K562 (cell line): ENCODE measurements around the gene RPL27. TPM values are rescaled to one million over a fixed set of nuclear protein-coding genes. Genes with fewer than 3 reads are reported as not detected.

ENCODE experiments used
- DPF2 ChIP-seq: fragments of 450-650 bp; IDR thresholded peaks from 2 replicates; pipeline ENCODE4 v1.6.1; 2016
- E4F1 ChIP-seq: fragments of 250-450 bp; sonication (Bioruptor Pico); IDR thresholded peaks from 2 replicates; pipeline ENCODE4 v1.5.0; 2021; ENCODE audit warnings: mild to moderate bottlenecking, borderline replicate concordance
- HDGF ChIP-seq: fragments of 450-650 bp; IDR thresholded peaks from 2 replicates; pipeline ENCODE4 v1.6.1; 2016
- SIX5 ChIP-seq, 2 experiments: IDR thresholded peaks; 2 replicates each; pipeline ENCODE4 v1.6.1; 2011; ENCODE audit warnings: low read length in 2 of 2, borderline replicate concordance in 1 of 2, low read depth in 1 of 2, mild to moderate bottlenecking in 1 of 2, moderate library complexity in 1 of 2; ENCODE audit not compliant: insufficient read depth in 1 of 2
- SMARCE1 ChIP-seq: fragments of 450-650 bp; IDR thresholded peaks from 2 replicates; pipeline ENCODE4 v1.7.1; 2016; ENCODE audit warnings: mild to moderate bottlenecking
- ZNF274 ChIP-seq: IDR thresholded peaks from 2 replicates; pipeline ENCODE4 v1.6.1; 2011; ENCODE audit warnings: low read depth, mild to moderate bottlenecking, low read length, moderate library complexity, borderline replicate concordance
- ZNF766 ChIP-seq: fragments of 200-800 bp; sonication (Bioruptor generic); conservative IDR thresholded peaks from 2 replicates; pipeline ENCODE4 v1.6.1; 2016; ENCODE audit warnings: missing genetic modification characterization, missing compliant biosample characterization
- ZNF780A ChIP-seq: fragments of 250-450 bp; sonication (Bioruptor Pico); IDR thresholded peaks from 2 replicates; pipeline ENCODE4 v1.5.0; 2021; ENCODE audit warnings: mild to moderate bottlenecking
- polyA plus RNA-seq, 8 experiments: library from polyadenylated mRNA; depleted of rRNA in 4 of 8; stranded (reverse) in 5 of 8; unstranded in 3 of 8; fragments of >200 nt; fragmentation: Nextera tagmentation in 2 of 8; fragmentation: Illumina TruSeq in 1 of 8; extraction: Ambion mirVana in 2 of 8; extraction: Trizol in 1 of 8; gene quantifications; 2 replicates each; pipeline versions ENCODE4 v1.2.1 to v1.2.3, GENCODE V29; 2011 to 2014; ENCODE audit warnings: inconsistent platforms in 1 of 8, missing spikeins in 1 of 8
- total RNA-seq, 7 experiments: library from RNA; depleted of rRNA in 6 of 7; stranded (reverse); fragments of >200 nt in 6 of 7; fragmentation: Illumina TruSeq in 2 of 7; extraction: Trizol in 2 of 7; gene quantifications; 2 replicates each; pipeline versions ENCODE4 v1.2.1 to v1.2.3, GENCODE V29; 2011 to 2021; ENCODE audit warnings: low replicate concordance in 1 of 7
- TF ChIP-seq, protein P1 (sequence below), 3 experiments: fragments of 200-800 bp in 1 of 3; fragments of 250-450 bp in 1 of 3; fragments of 450-650 bp in 1 of 3; sonication (Bioruptor Pico) in 1 of 3; sonication (Bioruptor generic) in 1 of 3; formaldehyde crosslinking in 1 of 3; IDR thresholded peaks; 2 replicates each; pipeline versions ENCODE4 v1.6.1 to v1.8.0; 2016 to 2022; ENCODE audit warnings: mild to moderate bottlenecking in 2 of 3, missing genetic modification characterization in 2 of 3, missing compliant biosample characterization in 1 of 3, moderate library complexity in 1 of 3
- TF ChIP-seq, protein P2 (sequence below): fragments of 200-800 bp; sonication (Bioruptor generic); IDR thresholded peaks from 2 replicates; pipeline ENCODE4 v1.6.1; 2017; ENCODE audit warnings: missing genetic modification characterization, missing compliant biosample characterization
- TF ChIP-seq, protein P3 (sequence below): fragments of 450-650 bp; formaldehyde crosslinking; IDR thresholded peaks from 2 replicates; pipeline ENCODE4 v1.4.0; 2022; ENCODE audit warnings: missing genetic modification characterization

RPL27 gene
- total and polyA plus RNA-seq, 9 of the 15 experiments (the other 6 are each of a cell fraction or from before 2014, with no cell fraction given): 1,539 to 6,155 (median 3,710) TPM

DNA sequence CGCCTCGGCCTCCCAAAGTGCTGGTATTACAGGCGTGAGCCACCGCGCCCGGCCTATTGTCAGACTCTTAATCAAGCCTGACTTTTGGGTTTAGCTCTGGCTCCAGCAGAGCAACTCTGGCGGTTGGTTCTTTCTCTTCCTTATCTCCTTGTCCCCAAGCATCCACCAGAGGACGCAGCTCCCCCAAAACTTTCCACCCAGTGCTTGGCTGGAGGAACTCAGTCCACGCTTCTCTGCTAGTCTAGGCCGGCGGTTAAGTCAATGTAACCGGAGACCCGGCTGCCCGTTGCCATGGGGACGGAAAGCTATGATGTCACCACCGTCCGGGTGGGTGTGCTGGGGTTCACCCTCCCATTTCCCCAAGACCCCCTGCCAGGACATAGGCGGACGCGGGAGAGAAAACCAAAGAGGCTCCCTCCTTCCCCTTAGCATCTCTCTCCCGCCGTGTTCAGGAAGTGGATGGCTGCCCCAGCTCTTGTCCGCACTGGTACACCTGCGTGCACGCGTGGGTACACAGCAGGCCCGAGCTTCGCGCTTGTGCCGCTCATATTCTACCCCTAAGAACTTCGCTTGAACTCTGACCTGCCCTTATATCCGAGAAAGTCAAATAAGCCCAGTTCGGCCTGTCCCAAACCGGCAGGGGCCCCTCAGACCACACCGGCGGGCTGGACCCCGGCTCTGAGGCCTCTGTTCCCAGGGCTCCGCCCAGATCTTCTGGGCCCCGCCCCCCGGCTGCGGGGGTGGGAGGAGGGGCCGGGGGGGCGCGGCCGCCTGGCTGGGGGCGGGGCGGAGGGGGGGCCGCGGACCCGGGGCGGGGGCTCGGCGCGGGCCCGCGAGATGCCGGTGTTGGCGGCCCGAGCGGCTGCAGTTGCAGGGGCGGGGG, 26.4 kb downstream of the RPL27 start, which contains the start of gene RND2 (continued):
- TF ChIP-seq, protein P1, sequence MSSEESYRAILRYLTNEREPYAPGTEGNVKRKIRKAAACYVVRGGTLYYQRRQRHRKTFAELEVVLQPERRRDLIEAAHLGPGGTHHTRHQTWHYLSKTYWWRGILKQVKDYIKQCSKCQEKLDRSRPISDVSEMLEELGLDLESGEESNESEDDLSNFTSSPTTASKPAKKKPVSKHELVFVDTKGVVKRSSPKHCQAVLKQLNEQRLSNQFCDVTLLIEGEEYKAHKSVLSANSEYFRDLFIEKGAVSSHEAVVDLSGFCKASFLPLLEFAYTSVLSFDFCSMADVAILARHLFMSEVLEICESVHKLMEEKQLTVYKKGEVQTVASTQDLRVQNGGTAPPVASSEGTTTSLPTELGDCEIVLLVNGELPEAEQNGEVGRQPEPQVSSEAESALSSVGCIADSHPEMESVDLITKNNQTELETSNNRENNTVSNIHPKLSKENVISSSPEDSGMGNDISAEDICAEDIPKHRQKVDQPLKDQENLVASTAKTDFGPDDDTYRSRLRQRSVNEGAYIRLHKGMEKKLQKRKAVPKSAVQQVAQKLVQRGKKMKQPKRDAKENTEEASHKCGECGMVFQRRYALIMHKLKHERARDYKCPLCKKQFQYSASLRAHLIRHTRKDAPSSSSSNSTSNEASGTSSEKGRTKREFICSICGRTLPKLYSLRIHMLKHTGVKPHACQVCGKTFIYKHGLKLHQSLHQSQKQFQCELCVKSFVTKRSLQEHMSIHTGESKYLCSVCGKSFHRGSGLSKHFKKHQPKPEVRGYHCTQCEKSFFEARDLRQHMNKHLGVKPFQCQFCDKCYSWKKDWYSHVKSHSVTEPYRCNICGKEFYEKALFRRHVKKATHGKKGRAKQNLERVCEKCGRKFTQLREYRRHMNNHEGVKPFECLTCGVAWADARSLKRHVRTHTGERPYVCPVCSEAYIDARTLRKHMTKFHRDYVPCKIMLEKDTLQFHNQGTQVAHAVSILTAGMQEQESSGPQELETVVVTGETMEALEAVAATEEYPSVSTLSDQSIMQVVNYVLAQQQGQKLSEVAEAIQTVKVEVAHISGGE (CRISPR knock-in tag; IDR thresholded peaks at IDR 0.05): 0 out of 6 replicates have a peak, but pooled peaks of 1 of the 3 experiments have one; percentile 42
- TF ChIP-seq E4F1 (CRISPR knock-in tag): no peak
- peak; percentile 68 for TF ChIP-seq SMARCE1
- TF ChIP-seq, protein P2, sequence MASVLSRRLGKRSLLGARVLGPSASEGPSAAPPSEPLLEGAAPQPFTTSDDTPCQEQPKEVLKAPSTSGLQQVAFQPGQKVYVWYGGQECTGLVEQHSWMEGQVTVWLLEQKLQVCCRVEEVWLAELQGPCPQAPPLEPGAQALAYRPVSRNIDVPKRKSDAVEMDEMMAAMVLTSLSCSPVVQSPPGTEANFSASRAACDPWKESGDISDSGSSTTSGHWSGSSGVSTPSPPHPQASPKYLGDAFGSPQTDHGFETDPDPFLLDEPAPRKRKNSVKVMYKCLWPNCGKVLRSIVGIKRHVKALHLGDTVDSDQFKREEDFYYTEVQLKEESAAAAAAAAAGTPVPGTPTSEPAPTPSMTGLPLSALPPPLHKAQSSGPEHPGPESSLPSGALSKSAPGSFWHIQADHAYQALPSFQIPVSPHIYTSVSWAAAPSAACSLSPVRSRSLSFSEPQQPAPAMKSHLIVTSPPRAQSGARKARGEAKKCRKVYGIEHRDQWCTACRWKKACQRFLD (CRISPR knock-in tag): no peak; the same call in 1 of the 2 replicates
- no peak for TF ChIP-seq ZNF274
- TF ChIP-seq SIX5 (IDR thresholded peaks at IDR 0.05; ENCODE audit: borderline replicate concordance in 1 of 2, insufficient read depth in 1 of 2, low read depth in 1 of 2, low read length in 2 of 2): 0 out of 4 replicates have a peak, but pooled peaks of 1 of the 2 experiments have one; percentile 23
- 0 out of 2 replicates have a peak, but pooled peaks have one; percentile 16 for TF ChIP-seq HDGF
- TF ChIP-seq ZNF766: peak; percentile 44; the same call in 1 of the 2 replicates
- no peak for TF ChIP-seq ZNF780A (CRISPR knock-in tag)
- peak; percentile 76 for TF ChIP-seq DPF2
- TF ChIP-seq, protein P3, sequence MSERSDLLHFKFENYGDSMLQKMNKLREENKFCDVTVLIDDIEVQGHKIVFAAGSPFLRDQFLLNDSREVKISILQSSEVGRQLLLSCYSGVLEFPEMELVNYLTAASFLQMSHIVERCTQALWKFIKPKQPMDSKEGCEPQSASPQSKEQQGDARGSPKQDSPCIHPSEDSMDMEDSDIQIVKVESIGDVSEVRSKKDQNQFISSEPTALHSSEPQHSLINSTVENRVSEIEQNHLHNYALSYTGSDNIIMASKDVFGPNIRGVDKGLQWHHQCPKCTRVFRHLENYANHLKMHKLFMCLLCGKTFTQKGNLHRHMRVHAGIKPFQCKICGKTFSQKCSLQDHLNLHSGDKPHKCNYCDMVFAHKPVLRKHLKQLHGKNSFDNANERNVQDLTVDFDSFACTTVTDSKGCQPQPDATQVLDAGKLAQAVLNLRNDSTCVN: 0 out of 2 replicates have a peak, but pooled peaks have one; percentile 21
